Stimulated activated naive CD8-positive, alpha-beta T cell treated with anti-CD3 and anti-CD28 coated beads, Interleukin-15, Interleukin-2, amounts not matched to agents 100 U/mL and 50 U/mL, for 24 hours (primary cell): Measurements from ENCODE around the gene XRCC1.
A peak's percentile ranks its signal among the peaks of the same experiment; 100 is the strongest.
"Not testable (repeated sequence)": the region's sequence is repeated elsewhere in the genome, so short reads cannot be mapped to it uniquely, and the experiment has no call there.

Experiments used
- ATAC-seq: fragments of 150-1000 bp; cut with Tn5 transposase; one replicate; pipeline ENCODE4 v1.10.0; 2021
- DNase-seq: peaks from one replicate; pipeline ENCODE4 v3.0.0; 2021

XRCC1 gene

DNA sequence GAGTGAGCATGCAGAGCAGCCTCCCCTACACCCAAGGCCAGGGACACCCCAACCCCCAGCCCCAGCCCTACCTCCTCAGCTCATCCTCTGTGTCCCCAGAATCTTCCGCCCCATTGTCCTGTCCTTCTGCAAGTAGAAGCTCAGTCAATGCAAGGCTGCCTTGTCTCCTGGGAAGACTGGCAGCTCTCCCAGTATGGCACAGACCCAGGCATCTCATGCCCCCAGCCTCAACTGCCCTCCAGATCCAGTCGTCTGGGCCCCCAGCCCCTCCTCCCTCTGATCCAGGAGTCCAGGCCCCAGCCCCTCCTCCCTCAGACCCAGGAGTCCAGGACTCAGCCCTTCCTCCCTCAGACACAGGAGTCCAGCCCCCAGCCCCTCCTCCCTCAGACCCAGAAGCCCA is 29.3 kb downstream of the XRCC1 start:
- ATAC-seq = no peak
- DNase-seq = no peak

DNA sequence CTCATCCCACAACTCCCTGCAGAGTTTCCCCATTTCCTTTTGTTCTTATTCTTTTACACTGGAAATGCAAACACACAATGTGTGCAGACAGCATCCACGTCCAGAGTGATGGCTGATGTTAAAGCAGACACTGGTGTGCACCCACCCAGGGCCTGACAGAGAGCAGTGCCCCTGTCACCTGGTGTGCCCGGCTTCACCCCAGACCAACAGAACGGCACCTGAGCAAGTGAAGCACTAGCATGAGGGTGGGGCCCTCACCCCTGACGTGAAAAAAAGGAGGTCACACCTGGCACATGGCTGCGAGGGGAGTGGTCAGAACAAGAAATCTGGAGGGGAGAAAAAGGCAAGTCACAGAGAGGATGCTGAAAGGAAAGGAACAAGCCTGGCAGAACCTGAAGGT is 30.1 kb downstream of the XRCC1 start:
- no peak for ATAC-seq
- DNase-seq = no peak

DNA sequence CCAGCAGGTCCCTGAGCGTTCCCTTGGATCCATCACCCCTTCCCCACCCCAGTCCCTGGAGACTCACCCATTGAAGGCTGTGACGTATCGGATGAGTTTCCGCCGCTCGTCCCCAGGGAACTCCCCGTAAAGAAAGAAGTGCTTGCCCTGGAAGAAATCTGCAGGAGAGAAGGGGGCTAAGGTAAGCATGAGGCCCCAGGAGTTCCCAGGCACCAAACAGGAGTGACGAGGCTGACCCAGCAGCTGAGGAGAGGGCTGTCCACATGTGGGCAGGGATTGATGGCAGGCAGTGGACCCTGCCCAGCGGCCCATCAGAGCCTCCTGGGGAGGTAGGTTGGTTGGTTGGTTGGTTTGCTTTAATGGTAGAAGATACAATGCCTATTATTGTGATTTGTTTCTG is 31.2 kb downstream of the XRCC1 start:
- DNase-seq (no peak), ATAC-seq (no peak)

- ATAC-seq (no peak), DNase-seq (no peak)
These were observed 33.2 kb downstream of the XRCC1 start for GRCh38 chr19:43541920-43542650.

DNA sequence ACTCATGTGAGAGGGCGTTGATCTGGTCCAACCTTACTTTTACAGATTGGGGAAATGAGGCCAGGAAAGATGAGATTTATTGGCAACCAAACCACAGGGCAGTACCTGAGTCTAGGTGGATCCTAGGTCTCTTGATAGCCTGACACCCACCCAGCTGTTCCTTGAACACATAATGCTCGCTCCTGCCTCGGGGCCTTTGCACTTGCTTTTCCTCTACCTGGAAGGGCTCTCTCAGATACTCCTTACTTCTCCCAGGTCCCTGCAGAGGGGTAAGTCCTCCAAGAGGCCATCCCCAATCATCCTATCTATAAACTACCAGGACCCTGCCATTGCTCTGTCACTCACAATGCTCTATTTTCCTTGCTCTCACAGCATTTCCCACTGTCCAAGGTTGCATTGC is 34.9 kb downstream of the XRCC1 start:
- ATAC-seq = no peak
- DNase-seq = no peak

GRCh38 chr19:43538922-43539321 is 36.4 kb downstream of the XRCC1 start:
- no peak for DNase-seq
- no peak for ATAC-seq

- DNase-seq = peak; percentile 49
- no peak for ATAC-seq
These were observed 40.2 kb downstream of the XRCC1 start for GRCh38 chr19:43534816-43535761.

DNA sequence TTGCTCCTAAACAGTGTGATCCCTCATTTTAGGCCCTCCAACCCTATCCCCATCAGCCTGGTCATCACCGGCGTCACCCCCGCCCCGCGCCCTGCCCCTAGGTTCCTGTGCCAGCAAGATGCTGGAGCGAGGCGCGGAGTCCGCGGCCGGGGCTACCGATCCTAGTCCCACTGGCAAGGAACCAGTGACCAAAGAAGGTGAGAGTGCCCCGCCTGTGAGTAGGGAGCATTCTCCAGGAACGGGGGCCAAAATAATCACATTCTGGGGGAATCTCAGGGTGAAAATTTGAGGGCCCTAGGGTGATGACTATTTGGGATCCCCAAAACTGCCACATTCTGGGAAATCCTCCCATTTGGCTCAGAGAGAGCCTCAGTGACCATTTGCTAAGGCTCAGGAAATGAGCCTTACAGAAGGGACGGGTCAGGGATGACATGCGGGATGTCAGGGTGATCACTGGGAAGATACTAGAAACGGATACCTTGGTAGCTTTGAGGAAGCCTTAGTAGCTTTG is 41.0 kb downstream of the XRCC1 start:
- DNase-seq = no peak
- no peak for ATAC-seq

DNA sequence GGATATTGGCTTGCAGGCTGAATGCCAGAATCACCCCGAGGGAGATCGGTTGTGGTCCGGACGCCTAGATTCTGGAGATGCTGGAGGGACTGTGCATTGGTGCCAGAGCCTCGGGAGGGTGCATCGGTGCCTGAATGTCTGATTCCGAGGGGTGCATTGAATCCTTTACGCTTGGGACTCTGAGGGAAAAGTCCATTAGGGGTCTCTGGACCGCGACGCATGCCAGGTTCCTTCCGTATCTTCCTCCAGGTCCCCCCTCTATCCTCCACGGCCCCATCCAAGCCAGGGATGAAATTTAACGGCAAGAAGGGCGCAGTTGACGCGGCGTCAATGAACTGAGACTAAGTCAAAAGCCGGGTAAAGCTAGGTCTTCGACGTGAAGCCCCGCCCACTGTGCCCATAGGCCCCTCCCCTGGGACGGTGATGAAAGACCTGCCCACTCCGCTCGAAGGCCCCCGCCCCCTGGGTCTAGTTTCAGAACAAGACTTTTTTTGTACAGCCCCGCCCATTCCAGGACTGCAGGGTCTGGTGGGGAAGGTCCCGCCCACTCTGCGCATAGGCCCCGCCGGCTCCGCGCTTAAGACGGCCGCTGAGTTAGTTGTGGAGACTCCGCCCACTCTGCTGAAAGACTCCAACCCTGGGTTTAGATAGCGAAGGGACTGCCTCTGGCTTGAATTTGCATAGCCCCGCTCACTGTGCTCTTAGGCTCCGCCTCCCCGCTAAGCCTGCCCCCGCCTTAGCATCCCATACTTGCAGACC is 41.6 kb downstream of the XRCC1 start:
- ATAC-seq (peak; percentile 85), DNase-seq (peak; percentile 97)

DNA sequence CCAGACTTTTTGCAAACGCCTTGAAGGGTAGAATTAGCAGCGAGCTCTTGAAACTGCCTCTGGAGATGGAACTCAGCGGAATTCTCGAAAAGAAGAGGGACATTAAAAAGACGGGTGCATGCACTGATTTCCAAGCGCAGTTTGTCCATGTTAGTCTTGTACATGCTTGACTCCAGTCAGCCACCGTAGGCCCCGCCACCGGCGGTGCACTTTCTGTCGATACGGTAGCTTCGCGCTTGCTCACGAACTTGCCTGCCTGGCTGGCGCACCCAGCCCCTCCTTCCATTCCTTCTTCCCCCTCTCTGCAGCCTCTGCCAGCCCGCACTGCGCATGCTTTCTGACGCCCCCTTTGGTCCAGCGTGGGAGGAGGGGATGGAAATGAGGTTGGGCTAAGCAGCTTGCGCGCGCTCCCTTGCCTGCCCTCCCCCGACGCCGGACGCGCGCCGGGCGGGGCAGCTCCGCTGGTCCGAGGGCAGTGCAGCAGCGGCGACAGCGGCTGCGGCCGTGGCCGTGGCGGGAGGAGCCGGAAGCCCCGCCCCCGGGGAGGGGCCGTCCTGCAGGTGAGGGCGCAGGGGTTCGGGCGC is 42.3 kb downstream of the XRCC1 start, which contains the start of gene ZNF575:
Gene ZNF575 (plus strand): TSS at position 227 of the 584 bp plus-strand sequence. CDS start 1,235 bp downstream, outside the sequence.
- DNase-seq (peak; percentile 90), ATAC-seq (peak; percentile 68)

- ATAC-seq = peak; percentile 15
- DNase-seq = peak; percentile 65
These were observed 42.8 kb downstream of the XRCC1 start for GRCh38 chr19:43532571-43532961.

DNA sequence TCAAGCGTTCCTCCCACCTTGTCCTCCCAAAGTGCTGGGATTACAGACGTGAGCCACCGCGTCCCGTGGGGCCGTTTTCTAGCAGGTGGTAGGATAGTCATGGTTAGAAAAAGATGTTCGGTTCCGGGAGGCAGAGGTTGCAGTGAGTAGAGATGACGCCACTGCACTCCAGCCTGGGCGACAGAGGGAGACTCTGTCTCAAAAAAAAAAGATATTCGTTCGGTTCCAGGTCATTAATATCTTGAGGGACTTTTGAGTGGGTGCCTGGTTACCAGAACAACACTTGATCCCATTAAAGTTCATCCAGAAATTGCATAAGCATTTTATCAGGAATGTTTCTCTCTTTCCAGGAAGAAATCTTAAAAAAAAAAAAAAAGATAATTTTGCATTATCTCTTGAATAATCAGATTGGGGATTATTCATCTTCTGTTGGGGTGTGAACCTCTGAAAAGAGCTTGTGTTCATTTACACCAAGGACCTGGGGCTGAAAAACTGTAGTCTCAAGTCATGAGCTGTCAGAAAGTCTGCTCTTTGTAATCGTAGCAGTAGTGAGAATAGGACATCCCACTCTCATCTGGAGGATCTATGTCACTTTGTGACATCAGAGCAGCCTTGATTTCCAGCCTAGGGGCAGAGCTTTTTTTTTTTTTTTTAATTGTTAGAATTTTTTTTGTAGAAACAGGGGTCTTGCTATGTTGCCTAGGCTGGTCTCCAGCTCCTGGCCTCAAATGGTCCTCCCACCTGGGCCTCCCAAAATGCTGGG is 47.3 kb downstream of the XRCC1 start:
- DNase-seq = no peak
- no peak for ATAC-seq

DNA sequence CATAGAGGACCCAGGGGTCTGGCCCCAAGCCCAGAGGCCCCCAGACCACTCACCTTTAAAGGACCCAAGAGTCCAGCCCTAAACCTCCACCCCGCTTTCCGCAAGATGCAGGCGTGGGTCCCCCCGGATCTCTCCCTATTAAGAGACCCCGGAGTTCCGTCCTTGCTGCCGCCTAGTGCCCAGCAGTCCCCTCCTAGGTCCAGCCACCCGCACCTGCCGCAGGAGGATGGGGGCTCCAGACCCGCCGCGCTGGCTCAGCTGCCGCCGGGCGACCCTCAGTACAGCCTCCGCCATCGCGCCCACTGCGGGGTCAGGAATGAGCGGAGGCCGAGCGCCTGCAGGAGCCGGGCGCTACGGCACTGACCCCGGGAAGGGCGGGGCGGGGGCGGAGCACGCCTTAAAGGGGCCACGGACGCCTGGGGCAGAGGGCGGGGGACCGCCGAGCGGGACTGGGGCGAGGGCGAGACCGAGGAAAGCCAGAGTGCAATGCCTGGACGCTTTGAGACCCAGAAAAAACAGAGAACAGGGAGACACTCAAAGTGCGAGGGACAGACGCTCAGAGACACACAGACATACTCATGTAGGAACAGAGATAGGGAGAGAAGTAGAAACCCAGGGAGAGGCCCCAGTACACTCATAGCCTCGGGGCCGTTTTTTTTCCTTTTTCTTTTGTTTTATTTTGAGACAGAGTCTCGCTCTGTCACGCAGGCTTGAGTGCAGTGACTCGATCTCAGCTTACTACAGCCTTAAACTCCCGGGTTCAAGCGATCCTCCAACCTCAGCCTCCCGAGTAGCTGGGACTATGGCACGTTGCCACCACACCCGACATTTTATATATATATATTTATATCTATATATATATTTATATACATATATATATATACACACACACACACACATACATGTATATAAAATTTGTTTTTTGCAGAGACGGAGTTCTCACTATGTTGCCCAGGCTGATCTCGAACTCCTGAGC is 48.2 kb downstream of the XRCC1 start, which contains the start of gene ETHE1:
Gene ETHE1 (minus strand): TSS at position 318 of the 976 bp plus-strand sequence. CDS start 24 bp downstream, at position 294.
- peak; percentile 84 for ATAC-seq
- DNase-seq = peak; percentile 88

- ATAC-seq = no peak
- DNase-seq = peak; percentile 37
These were observed 49.2 kb downstream of the XRCC1 start for GRCh38 chr19:43525836-43526771.

- DNase-seq = peak; percentile 37
These were observed 50.1 kb downstream of the XRCC1 start for GRCh38 chr19:43524922-43525835.

GRCh38 chr19:43523696-43524095 is 51.6 kb downstream of the XRCC1 start:
- not testable (repeated sequence) for DNase-seq, ATAC-seq

More at GRCh38 chr19:43524922-43525835, 50.1 kb downstream of the XRCC1 start:
- peak; percentile 67 for ATAC-seq

GRCh38 chr19:43522929-43523328 is 52.4 kb downstream of the XRCC1 start:
- ATAC-seq (no peak), DNase-seq (no peak)
